Measurements from ENCODE around the gene TDP2. TPM values are rescaled to one million over a fixed set of nuclear protein-coding genes. Genes with fewer than 3 reads are reported as not detected.
"Not testable (repeated sequence)": the region's sequence is repeated elsewhere in the genome, so short reads cannot be mapped to it uniquely, and the experiment has no call there.

The TDP2 gene
- polyA plus RNA-seq, 1 experiment: 46.6 TPM

GRCh38 chr6:24646771-24647170 is 19.9 kb downstream of the TDP2 start:
- peaks cover 8% of the 10 kb centered on the region for H3K27me3 ChIP-seq (ENCODE audit: control insufficient read depth, insufficient read depth, low read length)
- POLR2A ChIA-PET: no interaction called here
- no peak overlapping the region for H3K4me3 ChIP-seq (ENCODE audit: low read depth, low read length)
- DNase-seq (ENCODE audit: low read depth, low spot score): no peak
- TF ChIP-seq, protein P1, sequence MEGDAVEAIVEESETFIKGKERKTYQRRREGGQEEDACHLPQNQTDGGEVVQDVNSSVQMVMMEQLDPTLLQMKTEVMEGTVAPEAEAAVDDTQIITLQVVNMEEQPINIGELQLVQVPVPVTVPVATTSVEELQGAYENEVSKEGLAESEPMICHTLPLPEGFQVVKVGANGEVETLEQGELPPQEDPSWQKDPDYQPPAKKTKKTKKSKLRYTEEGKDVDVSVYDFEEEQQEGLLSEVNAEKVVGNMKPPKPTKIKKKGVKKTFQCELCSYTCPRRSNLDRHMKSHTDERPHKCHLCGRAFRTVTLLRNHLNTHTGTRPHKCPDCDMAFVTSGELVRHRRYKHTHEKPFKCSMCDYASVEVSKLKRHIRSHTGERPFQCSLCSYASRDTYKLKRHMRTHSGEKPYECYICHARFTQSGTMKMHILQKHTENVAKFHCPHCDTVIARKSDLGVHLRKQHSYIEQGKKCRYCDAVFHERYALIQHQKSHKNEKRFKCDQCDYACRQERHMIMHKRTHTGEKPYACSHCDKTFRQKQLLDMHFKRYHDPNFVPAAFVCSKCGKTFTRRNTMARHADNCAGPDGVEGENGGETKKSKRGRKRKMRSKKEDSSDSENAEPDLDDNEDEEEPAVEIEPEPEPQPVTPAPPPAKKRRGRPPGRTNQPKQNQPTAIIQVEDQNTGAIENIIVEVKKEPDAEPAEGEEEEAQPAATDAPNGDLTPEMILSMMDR (IDR thresholded peaks at IDR 0.05; ENCODE audit: low read depth, low read length): no peak
- H3K27ac ChIP-seq (ENCODE audit: low read depth, low read length): no peak overlapping the region
- H3K9me3 ChIP-seq (ENCODE audit: control insufficient read depth, insufficient read depth, low read length): no peaks in the 10 kb centered on the region
- CTCF ChIA-PET: interaction anchor here (0.6 to 2.2 kb wide), 3 partner anchors 20 to 65 kb away, joined by 3 to 7 read pairs (median 3); partner anchors contain the start of genes ACOT13 and TDP2

- H3K27ac ChIP-seq (ENCODE audit: low read depth, low read length): no peak overlapping the region
- H3K4me3 ChIP-seq (ENCODE audit: low read depth, low read length): no peak overlapping the region
- ChIA-PET POLR2A (no interaction called here), CTCF (no interaction called here)
- H3K9me3 ChIP-seq (ENCODE audit: control insufficient read depth, insufficient read depth, low read length): no peaks in the 10 kb centered on the region
- peaks cover 8% of the 10 kb centered on the region for H3K27me3 ChIP-seq (ENCODE audit: control insufficient read depth, insufficient read depth, low read length)
- DNase-seq (ENCODE audit: low read depth, low spot score): no peak
- TF ChIP-seq, protein P1 (IDR thresholded peaks at IDR 0.05; ENCODE audit: low read depth, low read length): no peak
Measured at GRCh38 chr6:24644377-24644776, 22.3 kb downstream of the TDP2 start.

- TF ChIP-seq, protein P1 (IDR thresholded peaks at IDR 0.05; ENCODE audit: low read depth, low read length): no peak
- no peak for DNase-seq (ENCODE audit: low read depth, low spot score)
- no peak overlapping the region for H3K4me3 ChIP-seq (ENCODE audit: low read depth, low read length)
- ChIA-PET POLR2A (no interaction called here), CTCF (no interaction called here)
- no peak overlapping the region for H3K27ac ChIP-seq (ENCODE audit: low read depth, low read length)
- H3K9me3 ChIP-seq (ENCODE audit: control insufficient read depth, insufficient read depth, low read length): no peaks in the 10 kb centered on the region
- peaks cover 8% of the 10 kb centered on the region for H3K27me3 ChIP-seq (ENCODE audit: control insufficient read depth, insufficient read depth, low read length)
Measured at GRCh38 chr6:24643920-24644319, 22.8 kb downstream of the TDP2 start.

- TF ChIP-seq, protein P1 (IDR thresholded peaks at IDR 0.05; ENCODE audit: low read depth, low read length): no peak
- no peaks in the 10 kb centered on the region for H3K9me3 ChIP-seq (ENCODE audit: control insufficient read depth, insufficient read depth, low read length)
- POLR2A ChIA-PET: no interaction called here
- H3K27ac ChIP-seq (ENCODE audit: low read depth, low read length): no peak overlapping the region
- H3K4me3 ChIP-seq (ENCODE audit: low read depth, low read length): no peak overlapping the region
- peaks cover 8% of the 10 kb centered on the region for H3K27me3 ChIP-seq (ENCODE audit: control insufficient read depth, insufficient read depth, low read length)
- CTCF ChIA-PET: no interaction called here
- no peak for DNase-seq (ENCODE audit: low read depth, low spot score)
Measured at GRCh38 chr6:24642061-24642460, 24.6 kb downstream of the TDP2 start.

DNA sequence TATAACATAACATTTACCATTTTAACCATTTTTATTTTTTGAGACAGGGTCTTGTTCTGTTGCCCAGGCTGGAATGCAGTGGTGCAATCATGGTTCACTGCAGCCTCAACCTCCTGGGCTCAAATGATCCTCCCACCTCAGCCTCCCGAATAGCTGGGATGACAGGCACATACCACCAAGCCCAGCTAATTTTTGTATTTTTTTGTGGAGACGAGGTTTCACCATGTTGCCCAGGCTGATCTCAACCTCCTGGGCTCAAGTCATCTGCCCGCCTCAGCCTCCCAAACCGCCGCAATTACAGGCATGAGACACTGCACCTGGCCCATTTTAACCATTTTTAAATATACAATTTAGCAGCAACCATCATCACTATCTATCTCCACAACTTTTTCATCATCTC is 26.1 kb downstream of the TDP2 start:
- H3K27ac ChIP-seq (ENCODE audit: low read depth, low read length); H3K27me3 ChIP-seq (ENCODE audit: control insufficient read depth, insufficient read depth, low read length); H3K9me3 ChIP-seq (ENCODE audit: control insufficient read depth, insufficient read depth, low read length); POLR2A ChIA-PET; H3K4me3 ChIP-seq (ENCODE audit: low read depth, low read length); DNase-seq (ENCODE audit: low read depth, low spot score): not testable (repeated sequence)
- CTCF ChIA-PET: interaction anchor here (2.0 kb wide), 1 partner anchor 59 kb away, joined by 5 read pairs; no protein-coding TSS in a partner anchor

DNA sequence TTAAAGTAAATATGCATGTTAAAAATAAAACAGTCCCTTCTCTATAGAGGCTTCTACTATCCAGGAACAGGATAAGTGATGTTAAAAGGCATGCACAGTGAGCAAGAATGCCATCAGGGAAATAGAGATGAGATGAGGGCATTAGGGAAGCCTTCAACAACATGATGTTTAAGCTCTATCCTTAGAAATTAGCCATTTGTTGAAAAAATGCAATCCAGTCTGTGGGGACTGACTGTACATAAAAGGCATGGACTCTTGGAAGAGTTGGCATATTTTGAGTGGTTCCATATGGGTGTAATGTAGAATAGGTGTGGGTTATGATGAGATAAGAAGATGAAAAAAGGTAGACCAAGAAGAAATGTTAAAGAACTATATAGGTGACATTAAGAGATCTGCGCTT is 26.5 kb downstream of the TDP2 start:
- CTCF ChIA-PET: interaction anchor here (2.0 kb wide), 1 partner anchor 59 kb away, joined by 5 read pairs; no protein-coding TSS in a partner anchor
- Histone ChIP-seq H3K9me3 (ENCODE audit: control insufficient read depth, insufficient read depth, low read length) (no peaks in the 10 kb centered on the region), H3K27me3 (ENCODE audit: control insufficient read depth, insufficient read depth, low read length) (peaks cover 6% of the 10 kb centered on the region), H3K27ac (ENCODE audit: low read depth, low read length) (no peak overlapping the region), H3K4me3 (ENCODE audit: low read depth, low read length) (no peak overlapping the region)
- TF ChIP-seq, protein P1 (IDR thresholded peaks at IDR 0.05; ENCODE audit: low read depth, low read length): no peak
- no peak for DNase-seq (ENCODE audit: low read depth, low spot score)
- POLR2A ChIA-PET: no interaction called here
